Measurements from ENCODE around the gene ENTPD6. TPM values are rescaled to one million over a fixed set of nuclear protein-coding genes. Genes with fewer than 3 reads are reported as not detected.

The ENTPD6 gene
- total RNA-seq, 1 donor from 2014 or later: 132 TPM

DNA sequence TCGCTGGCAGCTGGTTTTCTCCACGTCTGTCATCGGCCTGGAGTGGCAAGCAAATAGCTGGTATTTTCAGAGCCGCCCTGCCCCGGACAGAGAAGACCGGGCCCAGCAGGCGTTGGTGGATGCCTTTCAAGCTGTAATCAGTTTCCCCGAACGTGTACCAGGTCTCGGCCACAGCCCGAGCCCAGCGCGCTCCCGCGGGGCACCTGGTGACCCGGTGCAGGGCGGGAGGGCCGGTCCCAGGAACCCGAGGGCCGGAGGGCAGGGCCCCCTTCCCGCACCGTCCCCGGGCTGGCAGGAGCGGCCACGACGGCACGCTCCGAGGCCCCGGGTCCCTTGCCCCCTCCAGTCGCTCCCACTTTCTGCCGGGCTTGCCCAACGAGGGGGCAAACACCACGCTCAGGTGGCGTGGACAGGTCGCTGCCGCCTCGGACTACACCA is 52.0 kb downstream of the ENTPD6 start:
- intact Hi-C loops (cut with DNase I): loop anchor here (2.0 to 5.0 kb wide), 2 partner anchors 21 to 250 kb away; no protein-coding TSS in a partner anchor
- DNase-seq (ENCODE audit: missing footprints): peak; percentile 80
- ATAC-seq: peak; percentile 67

- DNase-seq (ENCODE audit: missing footprints) (peak; percentile 91), ATAC-seq (peak; percentile 91)
- intact Hi-C loops (cut with DNase I): loop anchor here (2.0 to 5.0 kb wide), 3 partner anchors 21 to 251 kb away; no protein-coding TSS in a partner anchor
Measured at GRCh38 chr20:25247956-25248785, 52.7 kb downstream of the ENTPD6 start, which contains the start of gene PYGB. PYGB (plus strand) TSS chr20:25248085; CDS start chr20:25248179, 94 bp downstream.

GRCh38 chr20:25248786-25249172 is 53.3 kb downstream of the ENTPD6 start:
- DNase-seq (ENCODE audit: missing footprints): no peak
- intact Hi-C loops (cut with DNase I): loop anchor here (2.0 to 5.0 kb wide), 2 partner anchors 52 to 251 kb away; no protein-coding TSS in a partner anchor
- ATAC-seq: no peak

DNA sequence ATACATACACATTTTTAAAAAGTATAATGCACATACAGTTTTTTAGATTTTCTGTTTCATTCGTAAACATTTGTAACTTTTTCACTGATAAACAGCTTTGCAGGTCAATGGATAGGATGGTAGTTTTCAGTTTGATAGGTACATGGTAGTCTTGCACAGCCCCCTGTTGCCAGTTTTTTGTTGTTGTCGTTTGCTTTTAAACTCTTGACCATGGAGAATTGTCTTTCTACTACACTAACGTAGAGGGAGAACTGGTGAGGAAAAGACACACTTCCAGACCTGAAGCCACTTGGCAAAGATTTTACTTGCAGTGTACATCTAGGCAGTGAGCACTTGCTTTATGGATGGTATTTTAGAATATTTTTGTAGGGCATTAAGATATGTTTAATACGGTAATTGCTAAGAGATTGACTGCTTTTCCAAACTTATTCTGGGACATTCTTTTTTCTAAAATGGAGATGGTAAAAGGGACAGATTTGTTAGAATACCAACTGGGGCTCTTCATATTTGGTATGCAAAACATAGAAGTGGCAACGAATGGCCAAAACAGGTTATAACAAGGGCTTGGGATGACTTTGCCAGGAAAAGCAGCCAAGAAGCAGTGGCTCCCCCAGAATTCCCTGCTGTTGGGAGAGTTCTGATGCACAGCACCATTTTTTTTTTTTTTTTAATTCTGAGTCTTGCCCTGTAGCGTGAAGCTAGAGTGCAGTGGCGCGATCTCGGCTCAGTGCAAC is 53.9 kb downstream of the ENTPD6 start:
- no peak for ATAC-seq
- intact Hi-C loops (cut with DNase I): loop anchor here (2.0 to 5.0 kb wide), 2 partner anchors 53 to 252 kb away; no protein-coding TSS in a partner anchor
- no peak for DNase-seq (ENCODE audit: missing footprints)

- intact Hi-C loops (cut with DNase I): loop anchor here (5.0 kb wide), 1 partner anchor 42 kb away; no protein-coding TSS in a partner anchor
- ATAC-seq: no peak
- no peak for DNase-seq (ENCODE audit: missing footprints)
Measured at GRCh38 chr20:25250508-25250907, 55.0 kb downstream of the ENTPD6 start.

DNA sequence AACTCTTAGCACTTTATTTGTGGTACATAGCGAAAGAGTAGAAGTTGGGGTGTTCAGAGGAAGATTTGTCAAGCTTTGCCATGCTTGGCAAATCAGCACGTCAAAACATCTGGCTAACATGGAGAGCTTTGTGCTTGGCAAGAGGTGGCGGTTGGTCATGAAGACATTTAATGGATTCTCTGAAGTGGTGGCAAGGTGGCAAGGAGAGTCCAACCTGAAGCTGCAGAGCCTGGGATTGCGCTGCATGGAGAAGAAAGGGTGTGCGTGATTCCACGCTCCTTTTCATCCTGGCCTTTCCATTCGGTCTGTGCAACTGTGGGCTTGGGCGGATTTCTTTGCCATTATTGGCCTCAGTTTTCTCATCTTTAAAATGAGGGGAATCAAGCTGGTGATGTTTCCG is 55.5 kb downstream of the ENTPD6 start:
- ATAC-seq (no peak), DNase-seq (ENCODE audit: missing footprints) (peak; percentile 32)
- intact Hi-C loops (cut with DNase I): loop anchor here (5.0 kb wide), 1 partner anchor 41 kb away; no protein-coding TSS in a partner anchor

DNA sequence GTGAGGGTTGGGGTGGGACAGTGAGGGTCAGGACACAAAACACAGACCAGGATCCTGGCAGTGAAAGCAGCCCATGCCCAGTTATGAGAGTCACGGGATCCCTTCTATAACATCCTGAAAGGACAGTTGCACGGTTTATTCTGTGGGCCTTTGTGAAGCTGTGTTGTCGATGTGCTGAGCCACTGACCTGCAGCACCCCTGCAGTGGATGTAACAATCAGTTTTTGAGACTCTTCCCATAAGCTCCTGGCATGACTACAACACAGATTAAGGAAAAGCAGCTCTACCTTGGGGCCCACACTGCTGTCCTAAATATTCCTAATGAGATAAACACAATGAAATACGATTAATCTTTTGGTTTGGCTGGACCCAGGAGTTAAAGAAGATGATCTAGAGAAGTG is 56.0 kb downstream of the ENTPD6 start:
- no peak for DNase-seq (ENCODE audit: missing footprints)
- no peak for ATAC-seq
- intact Hi-C loops (cut with DNase I): loop anchor here (5.0 kb wide), 1 partner anchor 41 kb away; no protein-coding TSS in a partner anchor

DNA sequence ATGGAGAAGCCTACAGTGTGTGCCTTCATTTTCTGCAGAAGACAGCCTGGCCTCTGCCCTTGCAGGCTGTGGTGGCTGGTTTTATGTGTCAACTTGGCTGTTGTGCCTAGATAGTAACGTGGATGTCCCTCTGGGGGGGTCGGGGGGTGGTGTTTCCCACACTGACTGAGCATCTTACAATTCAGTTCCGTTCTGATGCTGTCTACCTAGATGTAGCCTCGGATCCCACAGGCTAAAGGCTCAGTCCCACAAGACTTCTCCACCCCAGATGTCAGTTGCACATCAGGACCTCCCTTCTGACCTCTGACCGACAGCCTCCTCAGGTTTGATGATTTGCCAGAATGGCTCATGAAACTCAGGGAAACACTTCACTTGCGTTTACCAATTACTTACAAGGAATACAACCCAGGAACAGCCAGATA is 56.7 kb downstream of the ENTPD6 start:
- DNase-seq (ENCODE audit: missing footprints) (no peak), ATAC-seq (no peak)
- intact Hi-C loops (cut with DNase I): loop anchor here (5.0 kb wide), 1 partner anchor 40 kb away; no protein-coding TSS in a partner anchor

GRCh38 chr20:25252686-25253421 is 57.3 kb downstream of the ENTPD6 start:
- intact Hi-C loops (cut with DNase I): loop anchor here (5.0 kb wide), 1 partner anchor 39 kb away; no protein-coding TSS in a partner anchor
- ATAC-seq (no peak), DNase-seq (ENCODE audit: missing footprints) (peak; percentile 35)

DNA sequence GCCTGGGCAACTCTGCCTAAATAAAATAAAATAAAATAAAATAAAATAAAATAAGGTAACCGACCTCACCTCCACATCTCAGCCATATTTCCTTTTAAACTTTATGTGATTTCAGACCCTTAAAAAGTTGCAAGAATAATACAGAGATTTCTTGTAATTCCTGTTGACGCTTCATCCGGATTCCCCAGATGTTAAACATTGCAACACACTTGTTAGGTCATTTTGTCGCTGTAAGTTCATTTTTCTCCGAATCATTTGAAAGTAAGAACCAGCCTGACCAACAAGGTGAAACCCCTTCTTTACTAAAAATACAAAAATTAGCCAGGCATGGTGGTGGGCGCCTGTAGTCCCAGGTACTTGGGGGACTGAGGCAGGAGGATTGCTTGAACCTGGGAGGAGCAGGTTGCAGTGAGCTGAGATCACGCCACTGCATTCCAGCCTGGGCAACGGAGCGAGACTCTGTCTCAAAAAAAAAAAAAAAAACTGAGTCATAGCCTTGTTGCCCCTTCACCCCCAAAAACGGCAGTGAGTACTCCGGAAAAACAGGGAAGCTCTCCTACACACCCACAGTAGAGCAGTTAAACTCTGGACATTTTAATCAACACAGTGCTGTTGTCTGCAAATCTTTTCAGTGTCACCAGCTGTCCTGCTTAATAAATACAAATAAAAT is 58.2 kb downstream of the ENTPD6 start:
- DNase-seq (ENCODE audit: missing footprints) (no peak), ATAC-seq (no peak)
- intact Hi-C loops (cut with DNase I): loop anchor here (5.0 kb wide), 1 partner anchor 39 kb away; no protein-coding TSS in a partner anchor

- ATAC-seq (peak; percentile 40), DNase-seq (ENCODE audit: missing footprints) (no peak)
- intact Hi-C loops (cut with DNase I): loop anchor here (5.0 kb wide), 1 partner anchor 38 kb away; no protein-coding TSS in a partner anchor
Measured at GRCh38 chr20:25254571-25254970, 59.1 kb downstream of the ENTPD6 start.

- no peak for DNase-seq (ENCODE audit: missing footprints)
- intact Hi-C loops (cut with DNase I): loop anchor here (5.0 kb wide), 2 partner anchors 37 to 137 kb away; partner anchors contain the start of gene ABHD12
Measured at GRCh38 chr20:25254986-25255680, 59.6 kb downstream of the ENTPD6 start.

GRCh38 chr20:25256226-25256859 is 60.8 kb downstream of the ENTPD6 start:
- intact Hi-C loops (cut with DNase I): loop anchor here (2.0 to 5.0 kb wide), 2 partner anchors 18 to 136 kb away; partner anchors contain the start of gene ABHD12
- no peak for DNase-seq (ENCODE audit: missing footprints)

More at GRCh38 chr20:25254986-25255680, 59.6 kb downstream of the ENTPD6 start:
- ATAC-seq: peak; percentile 91

DNA sequence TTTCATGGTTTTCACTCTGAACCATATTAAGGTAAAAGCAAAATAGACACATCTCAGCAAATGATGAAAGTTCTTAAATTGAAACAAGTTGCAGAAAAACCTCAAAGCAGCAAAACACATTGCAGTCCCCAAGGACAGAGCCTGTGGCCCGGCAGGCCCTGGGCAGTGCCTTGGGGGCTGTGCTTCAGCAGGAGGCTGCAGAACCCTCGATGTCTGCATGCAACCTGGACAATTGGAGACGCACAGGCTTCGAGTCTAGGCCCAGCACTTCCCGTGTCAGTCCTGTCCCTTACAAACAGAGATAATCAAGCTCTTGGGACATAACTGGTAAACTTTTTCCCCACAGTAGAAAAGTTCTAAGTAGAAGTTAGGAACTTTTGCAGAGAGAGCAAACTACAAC is 61.6 kb downstream of the ENTPD6 start:
- intact Hi-C loops (cut with DNase I): loop anchor here (2.0 to 5.0 kb wide), 2 partner anchors 18 to 135 kb away; partner anchors contain the start of gene ABHD12
- DNase-seq (ENCODE audit: missing footprints) (no peak), ATAC-seq (no peak)

More at GRCh38 chr20:25256226-25256859, 60.8 kb downstream of the ENTPD6 start:
- no peak for ATAC-seq

DNA sequence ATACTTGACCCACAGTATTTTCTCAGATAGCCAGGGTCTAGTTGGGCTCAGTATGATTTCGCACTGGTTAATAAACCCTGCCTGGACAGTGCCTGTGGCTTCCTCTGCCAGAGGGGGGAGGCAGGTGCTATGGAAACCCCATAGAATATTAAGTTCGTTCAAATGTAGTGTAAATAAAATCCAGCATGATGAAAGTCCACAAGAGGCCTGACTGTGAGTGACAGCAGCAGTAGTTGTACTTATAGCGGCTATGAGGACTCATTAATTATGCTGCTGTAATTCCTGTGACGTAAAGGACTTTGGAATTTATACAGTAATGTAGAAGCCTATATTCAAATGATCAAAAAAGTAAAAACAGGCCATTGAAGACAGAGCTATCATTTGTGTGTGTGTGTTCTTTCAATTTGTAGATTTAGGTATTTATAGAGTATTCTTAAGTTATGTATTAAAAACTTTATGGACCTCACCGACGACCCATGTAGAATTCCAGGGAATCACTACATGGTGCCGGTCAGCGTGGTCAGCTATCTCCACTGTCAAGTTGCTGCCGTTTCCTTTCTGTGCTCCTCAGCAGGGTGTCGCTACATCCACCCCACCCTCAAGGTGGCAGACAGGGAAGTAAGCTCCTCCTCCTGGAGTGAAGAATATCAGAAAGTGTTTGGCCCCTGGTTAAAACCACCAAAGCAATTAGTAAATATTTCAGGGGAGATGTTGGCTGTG is 62.4 kb downstream of the ENTPD6 start:
- DNase-seq (ENCODE audit: missing footprints) (no peak), ATAC-seq (no peak)
- intact Hi-C loops (cut with DNase I): loop anchor here (2.0 to 5.0 kb wide), 2 partner anchors 17 to 134 kb away; partner anchors contain the start of gene ABHD12

GRCh38 chr20:25258476-25258805 is 62.9 kb downstream of the ENTPD6 start:
- DNase-seq (ENCODE audit: missing footprints) (no peak), ATAC-seq (no peak)
- intact Hi-C loops (cut with DNase I): loop anchor here (5.0 kb wide), 1 partner anchor 134 kb away; the partner anchor contains the start of gene ABHD12

All from Right ventricle myocardium inferior (tissue), 1 donor.